BLaER1 (cell line): ENCODE results near the gene C2CD2.

Experiments used
- H3K27ac ChIP-seq: shearing (Covaris generic); formaldehyde crosslinking; 2 replicates; pipeline ENCODE4 v1.8.1; 2022
- H3K27me3 ChIP-seq: shearing (Covaris generic); formaldehyde crosslinking; 2 replicates; pipeline ENCODE4 v1.8.1; 2022
- H3K36me3 ChIP-seq: shearing (Covaris generic); formaldehyde crosslinking; 2 replicates; pipeline ENCODE4 v1.8.1; 2022
- H3K4me1 ChIP-seq: shearing (Covaris generic); formaldehyde crosslinking; 2 replicates; pipeline ENCODE4 v1.8.1; 2022
- H3K4me2 ChIP-seq: shearing (Covaris generic); formaldehyde crosslinking; 2 replicates; pipeline ENCODE4 v1.8.1; 2022
- H3K4me3 ChIP-seq: shearing (Covaris generic); formaldehyde crosslinking; 2 replicates; pipeline ENCODE4 v1.8.1; 2022
- H3K9ac ChIP-seq: shearing (Covaris generic); formaldehyde crosslinking; 2 replicates; pipeline ENCODE4 v1.8.1; 2022
- H3K9me3 ChIP-seq: shearing (Covaris generic); formaldehyde crosslinking; 2 replicates; pipeline ENCODE4 v1.8.1; 2022
- H4K20me1 ChIP-seq: shearing (Covaris generic); formaldehyde crosslinking; 2 replicates; pipeline ENCODE4 v1.8.1; 2022
- Cebpa-rat ChIP-seq: shearing (Covaris generic); IDR thresholded peaks from 2 replicates; pipeline ENCODE4 v1.8.1; 2022

C2CD2 gene

DNA sequence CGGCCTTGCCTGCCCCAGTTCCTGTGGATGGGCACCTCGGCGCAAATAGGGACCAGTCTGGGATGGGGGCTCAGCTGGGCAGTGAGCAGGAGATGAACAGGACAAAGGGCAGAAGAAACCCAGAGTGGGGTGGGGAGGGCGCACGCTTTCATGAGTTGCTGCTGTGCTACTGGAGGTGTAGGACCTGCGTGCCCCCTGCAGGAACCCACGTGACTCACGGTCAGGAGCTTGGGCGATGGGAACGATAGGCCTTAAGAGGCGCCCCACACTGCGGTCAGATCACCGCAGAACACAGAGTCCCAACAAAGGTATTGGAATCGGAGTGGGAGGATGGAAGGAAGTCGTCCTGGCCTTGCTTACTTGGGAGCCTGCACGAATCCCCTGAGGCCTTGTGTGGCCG lies 91.8 kb downstream of the C2CD2 start:
- H3K36me3 ChIP-seq = peaks cover 29% of the 10 kb centered on the region
- peak overlapping the region; percentile 77 for H3K4me2 ChIP-seq
- peak overlapping the region; percentile 62 for H3K27ac ChIP-seq
- peak overlapping the region; percentile 18 for H3K9ac ChIP-seq
- no peaks in the 10 kb centered on the region for H3K27me3 ChIP-seq
- peaks cover 6% of the 10 kb centered on the region; the same call in 1 of the 2 replicates for H3K9me3 ChIP-seq
- no peaks in the 10 kb centered on the region for H4K20me1 ChIP-seq
- peaks cover 80% of the 10 kb centered on the region for H3K4me1 ChIP-seq
- no peak overlapping the region for H3K4me3 ChIP-seq
- TF ChIP-seq Cebpa-rat = no peak

GRCh38 chr21:41861255-41861654 lies 92.6 kb downstream of the C2CD2 start:
- Histone ChIP-seq H3K4me2 (peak overlapping the region; percentile 77; the same call in 1 of the 2 replicates), H3K4me3 (no peak overlapping the region), H3K4me1 (peaks cover 72% of the 10 kb centered on the region)

GRCh38 chr21:41859297-41859980 lies 94.4 kb downstream of the C2CD2 start:
- Histone ChIP-seq H3K27ac (no peak overlapping the region), H3K9ac (no peak overlapping the region), H3K27me3 (no peaks in the 10 kb centered on the region), H3K36me3 (peaks cover 50% of the 10 kb centered on the region), H3K4me1 (peaks cover 54% of the 10 kb centered on the region), H3K9me3 (peaks cover 14% of the 10 kb centered on the region; the same call in 1 of the 2 replicates), H4K20me1 (no peaks in the 10 kb centered on the region), H3K4me2 (no peak overlapping the region), H3K4me3 (no peak overlapping the region)
- no peak for TF ChIP-seq Cebpa-rat

More at GRCh38 chr21:41861255-41861654, 92.6 kb downstream of the C2CD2 start:
- Histone ChIP-seq H3K27me3 (no peaks in the 10 kb centered on the region), H3K27ac (no peak overlapping the region), H3K9me3 (peaks cover 13% of the 10 kb centered on the region; the same call in 1 of the 2 replicates), H3K36me3 (peaks cover 36% of the 10 kb centered on the region), H3K9ac (no peak overlapping the region), H4K20me1 (no peaks in the 10 kb centered on the region)
- TF ChIP-seq Cebpa-rat = no peak

GRCh38 chr21:41858466-41859296 lies 95.1 kb downstream of the C2CD2 start:
- no peak overlapping the region for H3K27ac ChIP-seq
- peaks cover 58% of the 10 kb centered on the region for H3K36me3 ChIP-seq
- H3K4me3 ChIP-seq = no peak overlapping the region
- H4K20me1 ChIP-seq = no peaks in the 10 kb centered on the region
- H3K4me2 ChIP-seq = no peak overlapping the region
- no peak for TF ChIP-seq Cebpa-rat
- H3K9me3 ChIP-seq = peaks cover 14% of the 10 kb centered on the region; the same call in 1 of the 2 replicates
- no peaks in the 10 kb centered on the region for H3K27me3 ChIP-seq
- H3K9ac ChIP-seq = no peak overlapping the region
- peaks cover 46% of the 10 kb centered on the region for H3K4me1 ChIP-seq

- Histone ChIP-seq H4K20me1 (no peaks in the 10 kb centered on the region), H3K27me3 (no peaks in the 10 kb centered on the region), H3K4me3 (no peak overlapping the region), H3K36me3 (peaks cover 66% of the 10 kb centered on the region), H3K9ac (no peak overlapping the region), H3K4me2 (peak overlapping the region; percentile 36; the same call in 1 of the 2 replicates), H3K27ac (peak overlapping the region; percentile 30; the same call in 1 of the 2 replicates), H3K9me3 (peaks cover 14% of the 10 kb centered on the region; the same call in 1 of the 2 replicates), H3K4me1 (peaks cover 38% of the 10 kb centered on the region)
- TF ChIP-seq Cebpa-rat = no peak
These were observed 96.0 kb downstream of the C2CD2 start for GRCh38 chr21:41857771-41858300.

DNA sequence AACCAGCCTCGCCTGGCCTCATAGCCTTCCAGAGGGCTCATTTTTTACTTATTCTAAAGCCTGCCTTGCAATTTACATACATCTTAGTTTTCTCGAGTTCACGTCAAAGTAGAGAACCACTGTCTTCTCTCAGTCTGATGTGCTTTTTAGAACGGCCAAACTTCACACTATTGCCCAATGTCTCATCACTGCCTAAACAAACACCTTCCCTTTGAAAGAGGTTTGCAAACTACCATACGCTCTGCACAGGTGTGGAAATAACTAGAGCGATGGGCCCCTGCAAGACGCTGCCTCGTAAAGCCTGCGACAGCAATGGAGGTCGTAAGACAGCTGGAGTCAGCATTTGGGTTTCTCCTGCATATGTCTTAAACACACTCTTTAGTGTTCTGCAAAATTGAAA lies 97.2 kb downstream of the C2CD2 start:
- Histone ChIP-seq H3K9ac (no peak overlapping the region), H3K9me3 (peaks cover 14% of the 10 kb centered on the region; the same call in 1 of the 2 replicates), H4K20me1 (no peaks in the 10 kb centered on the region), H3K4me3 (no peak overlapping the region), H3K4me2 (no peak overlapping the region), H3K27ac (no peak overlapping the region), H3K4me1 (peaks cover 38% of the 10 kb centered on the region), H3K36me3 (peaks cover 73% of the 10 kb centered on the region), H3K27me3 (no peaks in the 10 kb centered on the region)
- no peak for TF ChIP-seq Cebpa-rat

- TF ChIP-seq Cebpa-rat = no peak
- H3K4me2 ChIP-seq = no peak overlapping the region
- peaks cover 14% of the 10 kb centered on the region; the same call in 1 of the 2 replicates for H3K9me3 ChIP-seq
- H3K27me3 ChIP-seq = no peaks in the 10 kb centered on the region
- no peaks in the 10 kb centered on the region for H4K20me1 ChIP-seq
- peaks cover 78% of the 10 kb centered on the region for H3K36me3 ChIP-seq
- H3K9ac ChIP-seq = no peak overlapping the region
- no peak overlapping the region for H3K27ac ChIP-seq
- H3K4me3 ChIP-seq = no peak overlapping the region
- H3K4me1 ChIP-seq = peaks cover 44% of the 10 kb centered on the region
These were observed 99.3 kb downstream of the C2CD2 start for GRCh38 chr21:41854426-41854995.

- no peak overlapping the region for H3K4me2 ChIP-seq
- TF ChIP-seq Cebpa-rat = no peak
- H3K9ac ChIP-seq = no peak overlapping the region
- H3K9me3 ChIP-seq = peaks cover 14% of the 10 kb centered on the region; the same call in 1 of the 2 replicates
- no peaks in the 10 kb centered on the region for H4K20me1 ChIP-seq
- peaks cover 74% of the 10 kb centered on the region for H3K36me3 ChIP-seq
- H3K4me1 ChIP-seq = peaks cover 51% of the 10 kb centered on the region
- no peak overlapping the region for H3K27ac ChIP-seq
- H3K4me3 ChIP-seq = no peak overlapping the region
- H3K27me3 ChIP-seq = no peaks in the 10 kb centered on the region
These were observed 100.9 kb downstream of the C2CD2 start for GRCh38 chr21:41852929-41853320.

- Histone ChIP-seq H3K27ac (peak overlapping the region; percentile 42), H3K4me3 (no peak overlapping the region), H3K4me1 (peaks cover 51% of the 10 kb centered on the region), H3K9ac (peak overlapping the region; percentile 32; the same call in 1 of the 2 replicates), H3K27me3 (no peaks in the 10 kb centered on the region), H3K9me3 (peaks cover 12% of the 10 kb centered on the region; the same call in 1 of the 2 replicates), H3K36me3 (peaks cover 68% of the 10 kb centered on the region), H3K4me2 (peak overlapping the region; percentile 60), H4K20me1 (no peaks in the 10 kb centered on the region)
- no peak for TF ChIP-seq Cebpa-rat
These were observed 101.5 kb downstream of the C2CD2 start for GRCh38 chr21:41852151-41852928.
